NOMO-1 (cell line): ENCODE results near the gene MYG1.
"Not testable (repeated sequence)": the region's sequence is repeated elsewhere in the genome, so short reads cannot be mapped to it uniquely, and the experiment has no call there.

Experiments used
- DNase-seq, 2 experiments: peaks; one replicate each; lab custom pipeline; 2025; ENCODE audit not compliant: unreplicated experiment in 2 of 2; lab: John Stamatoyannopoulos, UW

The MYG1 gene

DNA sequence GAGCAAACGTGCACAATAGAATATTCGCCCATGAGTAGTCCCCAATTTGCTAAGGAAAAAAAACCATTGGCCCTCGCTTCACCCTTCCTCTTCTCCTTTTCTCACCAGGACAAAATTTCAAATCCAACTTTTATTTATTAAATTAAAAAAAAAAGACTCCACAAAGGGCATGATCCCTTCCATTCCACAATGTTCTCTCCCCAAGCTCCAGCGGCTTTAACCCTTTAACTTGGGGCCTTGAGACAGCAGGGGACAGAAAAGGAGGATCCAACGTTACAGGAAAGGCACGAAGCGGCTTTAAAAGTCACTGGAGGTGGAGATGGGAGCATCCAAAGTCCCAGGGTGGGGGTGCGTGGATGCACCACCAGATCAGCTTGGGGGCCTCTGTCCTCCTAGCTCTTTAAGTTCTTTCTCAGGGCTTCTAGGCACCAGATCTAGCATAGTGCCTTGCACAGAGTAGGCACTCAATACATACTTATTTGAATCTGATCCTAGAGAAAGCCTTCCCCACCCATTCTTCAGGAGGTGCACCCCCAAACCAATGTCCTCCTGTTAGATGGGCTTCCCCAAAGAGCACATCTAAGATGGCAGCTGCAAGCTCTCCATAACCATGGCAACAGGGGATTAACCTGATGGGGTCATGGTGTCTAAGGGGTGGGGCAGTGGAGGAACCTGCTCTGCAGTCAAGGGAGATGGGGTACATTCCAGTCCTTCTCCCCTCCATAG is 27.1 kb downstream of the MYG1 start:
- DNase-seq = no peak

- DNase-seq = no peak
Observed at GRCh38 chr12:53327435-53328042, 28.0 kb downstream of the MYG1 start.

- no peak for DNase-seq
Observed at GRCh38 chr12:53328043-53328435, 28.5 kb downstream of the MYG1 start.

DNA sequence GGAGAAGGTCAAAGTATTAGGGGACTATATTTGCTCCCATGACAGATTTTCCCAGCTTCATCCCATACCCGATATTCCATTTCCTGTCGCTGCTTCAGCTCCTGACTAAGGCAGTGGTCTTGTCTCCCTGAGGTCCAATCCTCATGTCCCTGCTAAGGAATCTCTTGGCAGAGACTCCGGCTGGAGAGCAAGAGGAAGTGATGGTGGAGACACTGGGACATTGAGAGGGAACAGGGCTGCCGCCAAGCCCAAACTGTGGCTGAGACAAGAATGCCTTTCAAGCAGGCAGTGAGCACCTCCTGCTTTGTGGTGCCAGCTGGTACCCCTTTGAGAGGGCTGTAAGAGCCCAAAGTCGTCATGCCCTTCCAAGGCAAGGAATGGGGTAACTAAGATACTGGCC is 31.2 kb downstream of the MYG1 start:
- no peak for DNase-seq

GRCh38 chr12:53332339-53332738 is 32.8 kb downstream of the MYG1 start:
- DNase-seq = not testable (repeated sequence)

DNA sequence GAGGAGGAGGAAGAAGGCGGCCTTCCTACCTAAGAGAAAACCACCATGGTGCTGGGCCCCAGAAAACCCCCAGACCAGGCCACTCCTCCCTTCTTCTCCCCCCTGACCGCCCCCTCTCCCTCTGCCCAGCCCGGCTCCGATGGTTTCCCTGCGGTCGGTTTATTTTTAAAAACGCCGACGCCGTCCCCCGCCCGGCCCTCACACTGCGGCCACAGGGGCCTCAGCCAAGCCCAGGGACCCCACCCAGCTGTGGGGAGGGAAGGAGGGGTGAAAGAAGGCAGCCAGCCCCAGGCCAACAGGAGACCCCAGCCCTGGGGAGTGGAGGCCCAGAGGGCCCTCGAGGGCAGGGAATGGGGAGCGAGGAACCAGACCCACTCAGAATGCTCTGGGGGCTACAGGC is 33.2 kb downstream of the MYG1 start:
- DNase-seq = no peak

DNA sequence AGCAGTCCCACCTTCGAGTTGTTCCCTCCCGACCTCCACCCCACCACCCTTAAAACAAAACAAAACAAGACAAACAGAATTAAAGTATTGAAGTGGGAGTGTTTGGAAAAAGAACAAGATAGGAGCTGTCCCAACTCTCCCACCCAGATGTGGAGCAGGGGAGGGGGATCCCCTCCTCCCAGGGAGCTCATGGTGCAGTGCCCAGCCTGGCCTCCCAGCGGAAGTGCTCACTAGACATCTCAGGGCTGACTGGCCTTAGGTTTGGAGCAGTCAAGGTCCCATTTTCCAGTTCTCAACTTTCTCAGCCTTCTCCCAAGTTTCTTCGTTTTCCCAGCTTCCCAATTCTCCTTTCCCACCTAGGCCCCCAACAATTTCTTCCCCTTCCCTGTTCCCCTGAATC is 33.8 kb downstream of the MYG1 start:
- DNase-seq = no peak

DNA sequence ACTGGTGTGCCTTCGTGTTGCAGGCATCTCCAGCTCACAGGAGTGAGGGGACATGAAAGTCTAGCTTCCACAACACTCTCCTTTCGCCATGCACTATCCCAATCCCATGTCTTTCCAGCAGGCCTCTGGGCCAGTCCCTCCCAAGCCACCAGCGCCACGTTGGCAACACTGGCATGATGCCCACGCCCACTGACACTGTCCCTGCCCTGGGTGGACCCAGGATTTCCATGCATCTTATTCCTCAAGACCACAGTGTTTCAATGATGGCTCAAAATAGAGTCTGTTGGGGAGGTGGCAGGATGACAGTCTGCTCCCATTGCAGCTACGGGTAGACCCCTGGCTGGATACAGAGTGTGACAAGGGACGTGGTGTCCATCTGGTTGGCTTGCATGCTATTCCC is 34.4 kb downstream of the MYG1 start:
- no peak for DNase-seq

GRCh38 chr12:53334822-53335221 is 35.3 kb downstream of the MYG1 start:
- no peak for DNase-seq

DNA sequence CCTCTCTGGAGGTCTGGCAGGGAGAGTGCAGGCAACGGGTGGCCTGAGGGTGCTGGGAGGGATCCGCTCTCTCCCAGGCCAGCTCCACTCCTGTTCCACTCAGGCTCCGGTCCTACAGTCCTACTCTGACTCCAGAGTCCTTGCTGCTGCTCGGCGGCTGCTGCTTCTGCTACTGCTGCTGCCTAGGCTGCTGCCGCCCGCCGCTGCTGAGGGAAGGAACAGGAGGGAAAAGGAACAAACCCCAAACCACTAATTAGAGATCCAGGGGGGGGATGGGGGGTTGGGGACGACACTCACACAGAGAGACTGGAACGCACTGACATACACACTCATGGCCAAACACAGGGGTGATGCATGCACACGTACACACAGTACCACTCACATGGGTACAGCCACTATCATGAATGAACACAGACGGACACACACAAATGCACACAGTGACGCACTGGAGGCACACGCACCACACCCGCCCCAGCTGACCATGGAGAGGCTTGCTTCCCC is 36.7 kb downstream of the MYG1 start, which contains the start of gene SP7:
TSS of gene SP7 (minus strand) at position 174 of the 501 bp plus-strand sequence. CDS start 708 bp downstream, outside the sequence.
- DNase-seq = peak; percentile 46 to 70

- DNase-seq = no peak
Observed at GRCh38 chr12:53338017-53338416, 38.5 kb downstream of the MYG1 start.

GRCh38 chr12:53338916-53339315 is 39.4 kb downstream of the MYG1 start:
- DNase-seq = no peak

- no peak for DNase-seq
Observed at GRCh38 chr12:53340398-53340797, 40.9 kb downstream of the MYG1 start.

DNA sequence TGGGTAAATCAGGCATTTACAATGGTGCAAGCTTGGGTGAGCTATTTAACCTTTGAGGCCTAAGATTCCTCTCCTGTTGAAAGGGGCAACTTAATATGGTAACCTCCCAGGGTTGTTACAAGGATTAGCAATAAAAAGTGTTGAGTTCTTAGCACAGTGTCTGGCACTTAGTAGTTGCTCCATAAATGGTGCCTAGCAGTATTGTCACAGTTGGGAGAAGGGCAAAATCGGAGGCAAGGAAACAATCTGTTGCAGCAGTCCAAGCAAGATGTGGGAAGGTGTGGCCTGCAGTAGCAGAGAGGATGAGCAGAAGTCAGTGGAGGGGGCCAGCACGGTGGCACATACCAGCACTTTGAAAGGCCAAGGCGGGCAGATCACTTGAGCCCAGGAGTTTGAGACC is 44.0 kb downstream of the MYG1 start:
- DNase-seq = no peak

GRCh38 chr12:53343969-53344368 is 44.5 kb downstream of the MYG1 start:
- DNase-seq = no peak

DNA sequence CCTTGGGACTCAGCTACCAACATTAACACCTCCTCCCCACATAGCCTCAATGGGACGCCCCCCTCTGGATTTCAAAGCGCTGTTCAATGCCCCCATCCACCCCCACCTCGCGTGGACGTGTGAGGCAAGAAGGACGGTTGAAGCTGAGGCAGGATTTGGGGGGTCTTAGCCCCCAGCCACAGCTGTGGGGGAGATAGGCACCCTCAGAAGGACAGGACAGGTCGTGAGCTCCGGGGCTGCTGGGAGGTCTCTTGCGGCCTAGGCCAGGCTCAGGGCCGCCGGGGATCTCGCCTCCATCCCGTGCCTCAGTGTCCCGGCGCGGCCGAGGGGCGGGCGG is 45.0 kb downstream of the MYG1 start:
- no peak for DNase-seq

- DNase-seq = peak; percentile 63 to 66
Observed at GRCh38 chr12:53344824-53345485, 45.5 kb downstream of the MYG1 start.

- DNase-seq = no peak
Observed at GRCh38 chr12:53345486-53346188, 46.1 kb downstream of the MYG1 start.

GRCh38 chr12:53346491-53346890 is 47.0 kb downstream of the MYG1 start:
- no peak for DNase-seq

GRCh38 chr12:53347905-53348304 is 48.4 kb downstream of the MYG1 start:
- DNase-seq = no peak
